Measurements from ENCODE around the gene TRAF3IP1.

TRAF3IP1 gene

DNA sequence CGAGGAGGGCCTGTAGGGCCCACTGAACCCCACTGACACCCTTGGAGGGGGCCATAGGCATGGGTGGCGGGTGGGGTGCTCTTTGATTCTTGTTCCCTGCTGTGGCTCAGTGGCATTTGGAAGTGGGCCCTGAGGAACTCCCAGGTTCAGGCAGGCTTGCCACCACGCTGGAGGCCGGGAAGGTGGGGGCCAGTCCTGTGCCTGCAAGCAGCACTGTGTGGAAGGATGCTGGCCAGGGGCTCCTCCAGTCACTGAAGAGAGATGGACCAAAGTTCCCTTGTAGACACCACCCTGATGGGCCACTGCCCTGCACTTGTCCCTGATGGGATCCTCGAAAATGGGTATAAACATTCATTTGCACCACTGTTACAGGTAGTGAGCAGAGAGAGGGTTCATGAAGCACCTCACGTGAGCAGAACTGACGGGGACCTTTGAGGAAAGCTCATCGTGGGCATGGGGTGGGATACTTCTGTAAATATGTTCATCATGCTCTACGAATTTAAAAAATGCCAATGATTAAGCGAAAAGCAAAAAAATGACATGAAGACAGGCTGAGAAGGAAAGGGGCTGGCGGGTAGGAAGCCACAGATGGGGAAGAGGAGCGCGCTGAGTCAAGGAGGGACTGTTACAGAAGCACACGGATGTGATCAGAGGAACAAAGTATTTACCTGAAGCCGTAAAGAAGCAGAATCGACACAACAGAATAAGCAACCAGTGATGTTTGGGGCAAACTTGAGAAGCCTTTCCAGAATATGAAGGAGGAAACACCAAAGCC, 61.2 kb downstream of the TRAF3IP1 start:
- no peak for ATAC-seq
- TF ChIP-seq BACH2 (CRISPR knock-in tag; IDR thresholded peaks at IDR 0.05; ENCODE audit: borderline replicate concordance), result no peak
- no peak for TF ChIP-seq ZFP30 (CRISPR knock-in tag; IDR thresholded peaks at IDR 0.05)
- TF ChIP-seq ARNTL (CRISPR knock-in tag; IDR thresholded peaks at IDR 0.05; ENCODE audit: borderline replicate concordance, low read depth), result no peak
- no peak for TF ChIP-seq ZNF70 (CRISPR knock-in tag; IDR thresholded peaks at IDR 0.05)
- TF ChIP-seq PPARA (CRISPR knock-in tag; IDR thresholded peaks at IDR 0.05; ENCODE audit: borderline replicate concordance), result no peak
- TF ChIP-seq, protein P1, sequence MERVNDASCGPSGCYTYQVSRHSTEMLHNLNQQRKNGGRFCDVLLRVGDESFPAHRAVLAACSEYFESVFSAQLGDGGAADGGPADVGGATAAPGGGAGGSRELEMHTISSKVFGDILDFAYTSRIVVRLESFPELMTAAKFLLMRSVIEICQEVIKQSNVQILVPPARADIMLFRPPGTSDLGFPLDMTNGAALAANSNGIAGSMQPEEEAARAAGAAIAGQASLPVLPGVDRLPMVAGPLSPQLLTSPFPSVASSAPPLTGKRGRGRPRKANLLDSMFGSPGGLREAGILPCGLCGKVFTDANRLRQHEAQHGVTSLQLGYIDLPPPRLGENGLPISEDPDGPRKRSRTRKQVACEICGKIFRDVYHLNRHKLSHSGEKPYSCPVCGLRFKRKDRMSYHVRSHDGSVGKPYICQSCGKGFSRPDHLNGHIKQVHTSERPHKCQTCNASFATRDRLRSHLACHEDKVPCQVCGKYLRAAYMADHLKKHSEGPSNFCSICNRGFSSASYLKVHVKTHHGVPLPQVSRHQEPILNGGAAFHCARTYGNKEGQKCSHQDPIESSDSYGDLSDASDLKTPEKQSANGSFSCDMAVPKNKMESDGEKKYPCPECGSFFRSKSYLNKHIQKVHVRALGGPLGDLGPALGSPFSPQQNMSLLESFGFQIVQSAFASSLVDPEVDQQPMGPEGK (CRISPR knock-in tag; IDR thresholded peaks at IDR 0.05; ENCODE audit: borderline replicate concordance), result no peak
- TF ChIP-seq, protein P2, sequence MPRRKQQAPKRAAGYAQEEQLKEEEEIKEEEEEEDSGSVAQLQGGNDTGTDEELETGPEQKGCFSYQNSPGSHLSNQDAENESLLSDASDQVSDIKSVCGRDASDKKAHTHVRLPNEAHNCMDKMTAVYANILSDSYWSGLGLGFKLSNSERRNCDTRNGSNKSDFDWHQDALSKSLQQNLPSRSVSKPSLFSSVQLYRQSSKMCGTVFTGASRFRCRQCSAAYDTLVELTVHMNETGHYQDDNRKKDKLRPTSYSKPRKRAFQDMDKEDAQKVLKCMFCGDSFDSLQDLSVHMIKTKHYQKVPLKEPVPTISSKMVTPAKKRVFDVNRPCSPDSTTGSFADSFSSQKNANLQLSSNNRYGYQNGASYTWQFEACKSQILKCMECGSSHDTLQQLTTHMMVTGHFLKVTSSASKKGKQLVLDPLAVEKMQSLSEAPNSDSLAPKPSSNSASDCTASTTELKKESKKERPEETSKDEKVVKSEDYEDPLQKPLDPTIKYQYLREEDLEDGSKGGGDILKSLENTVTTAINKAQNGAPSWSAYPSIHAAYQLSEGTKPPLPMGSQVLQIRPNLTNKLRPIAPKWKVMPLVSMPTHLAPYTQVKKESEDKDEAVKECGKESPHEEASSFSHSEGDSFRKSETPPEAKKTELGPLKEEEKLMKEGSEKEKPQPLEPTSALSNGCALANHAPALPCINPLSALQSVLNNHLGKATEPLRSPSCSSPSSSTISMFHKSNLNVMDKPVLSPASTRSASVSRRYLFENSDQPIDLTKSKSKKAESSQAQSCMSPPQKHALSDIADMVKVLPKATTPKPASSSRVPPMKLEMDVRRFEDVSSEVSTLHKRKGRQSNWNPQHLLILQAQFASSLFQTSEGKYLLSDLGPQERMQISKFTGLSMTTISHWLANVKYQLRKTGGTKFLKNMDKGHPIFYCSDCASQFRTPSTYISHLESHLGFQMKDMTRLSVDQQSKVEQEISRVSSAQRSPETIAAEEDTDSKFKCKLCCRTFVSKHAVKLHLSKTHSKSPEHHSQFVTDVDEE (CRISPR knock-in tag; IDR thresholded peaks at IDR 0.05), result no peak
- TF ChIP-seq ESRRG (CRISPR knock-in tag; IDR thresholded peaks at IDR 0.05), result no peak
- TF ChIP-seq, protein P3, sequence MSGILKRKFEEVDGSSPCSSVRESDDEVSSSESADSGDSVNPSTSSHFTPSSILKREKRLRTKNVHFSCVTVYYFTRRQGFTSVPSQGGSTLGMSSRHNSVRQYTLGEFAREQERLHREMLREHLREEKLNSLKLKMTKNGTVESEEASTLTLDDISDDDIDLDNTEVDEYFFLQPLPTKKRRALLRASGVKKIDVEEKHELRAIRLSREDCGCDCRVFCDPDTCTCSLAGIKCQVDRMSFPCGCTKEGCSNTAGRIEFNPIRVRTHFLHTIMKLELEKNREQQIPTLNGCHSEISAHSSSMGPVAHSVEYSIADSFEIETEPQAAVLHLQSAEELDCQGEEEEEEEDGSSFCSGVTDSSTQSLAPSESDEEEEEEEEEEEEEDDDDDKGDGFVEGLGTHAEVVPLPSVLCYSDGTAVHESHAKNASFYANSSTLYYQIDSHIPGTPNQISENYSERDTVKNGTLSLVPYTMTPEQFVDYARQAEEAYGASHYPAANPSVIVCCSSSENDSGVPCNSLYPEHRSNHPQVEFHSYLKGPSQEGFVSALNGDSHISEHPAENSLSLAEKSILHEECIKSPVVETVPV (CRISPR knock-in tag; IDR thresholded peaks at IDR 0.05), result no peak
- no peak for TF ChIP-seq ZC3H10 (CRISPR knock-in tag; IDR thresholded peaks at IDR 0.05)
- TF ChIP-seq RARB (CRISPR knock-in tag; IDR thresholded peaks at IDR 0.05), result no peak

DNA sequence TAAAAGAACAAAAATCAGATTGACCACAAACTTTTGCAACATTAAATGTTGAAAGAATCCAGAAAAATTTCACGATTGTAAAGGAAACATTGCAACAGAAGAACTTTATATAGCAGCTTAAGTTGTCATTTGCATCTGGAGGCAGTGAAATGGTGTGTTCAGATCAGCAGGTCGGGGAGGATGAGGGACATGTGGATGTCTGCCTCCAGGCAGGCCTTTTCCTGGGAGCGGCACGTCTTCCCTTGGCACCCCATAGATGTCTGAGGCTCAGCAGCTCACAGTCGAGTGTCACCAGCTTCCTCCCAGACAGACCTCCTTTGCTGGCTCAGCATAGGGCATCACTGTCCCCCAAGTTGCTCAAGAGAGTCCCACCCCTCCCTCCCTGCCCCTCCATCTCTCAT, 62.1 kb downstream of the TRAF3IP1 start:
- no peak for ATAC-seq
- no peak for TF ChIP-seq ESRRG (CRISPR knock-in tag; IDR thresholded peaks at IDR 0.05)
- TF ChIP-seq ISL1 (CRISPR knock-in tag; IDR thresholded peaks at IDR 0.05), result no peak
- no peak for TF ChIP-seq GLIS3 (CRISPR knock-in tag; IDR thresholded peaks at IDR 0.05)
- TF ChIP-seq PPARA (CRISPR knock-in tag; IDR thresholded peaks at IDR 0.05; ENCODE audit: borderline replicate concordance), result no peak
- no peak for TF ChIP-seq SNAI2 (CRISPR knock-in tag; IDR thresholded peaks at IDR 0.05)
- TF ChIP-seq, protein P1 (CRISPR knock-in tag; IDR thresholded peaks at IDR 0.05; ENCODE audit: borderline replicate concordance), result no peak
- TF ChIP-seq RARB (CRISPR knock-in tag; IDR thresholded peaks at IDR 0.05), result no peak
- TF ChIP-seq ZNF70 (CRISPR knock-in tag; IDR thresholded peaks at IDR 0.05), result no peak
- no peak for TF ChIP-seq TOX (CRISPR knock-in tag; IDR thresholded peaks at IDR 0.05; ENCODE audit: borderline replicate concordance)
- TF ChIP-seq OSR1 (CRISPR knock-in tag; IDR thresholded peaks at IDR 0.05), result no peak
- TF ChIP-seq TCF4 (CRISPR knock-in tag; IDR thresholded peaks at IDR 0.05; ENCODE audit: borderline replicate concordance), result no peak
- TF ChIP-seq ZFP3 (CRISPR knock-in tag; IDR thresholded peaks at IDR 0.05), result no peak
- TF ChIP-seq, protein P2 (CRISPR knock-in tag; IDR thresholded peaks at IDR 0.05), result no peak
- no peak for TF ChIP-seq BACH2 (CRISPR knock-in tag; IDR thresholded peaks at IDR 0.05; ENCODE audit: borderline replicate concordance)
- no peak for TF ChIP-seq ARNTL (CRISPR knock-in tag; IDR thresholded peaks at IDR 0.05; ENCODE audit: borderline replicate concordance, low read depth)
- TF ChIP-seq, protein P4, sequence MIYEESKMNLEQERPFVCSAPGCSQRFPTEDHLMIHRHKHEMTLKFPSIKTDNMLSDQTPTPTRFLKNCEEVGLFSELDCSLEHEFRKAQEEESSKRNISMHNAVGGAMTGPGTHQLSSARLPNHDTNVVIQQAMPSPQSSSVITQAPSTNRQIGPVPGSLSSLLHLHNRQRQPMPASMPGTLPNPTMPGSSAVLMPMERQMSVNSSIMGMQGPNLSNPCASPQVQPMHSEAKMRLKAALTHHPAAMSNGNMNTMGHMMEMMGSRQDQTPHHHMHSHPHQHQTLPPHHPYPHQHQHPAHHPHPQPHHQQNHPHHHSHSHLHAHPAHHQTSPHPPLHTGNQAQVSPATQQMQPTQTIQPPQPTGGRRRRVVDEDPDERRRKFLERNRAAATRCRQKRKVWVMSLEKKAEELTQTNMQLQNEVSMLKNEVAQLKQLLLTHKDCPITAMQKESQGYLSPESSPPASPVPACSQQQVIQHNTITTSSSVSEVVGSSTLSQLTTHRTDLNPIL (CRISPR knock-in tag; IDR thresholded peaks at IDR 0.05; ENCODE audit: low read depth), result no peak
- TF ChIP-seq ZNF565 (CRISPR knock-in tag; conservative IDR thresholded peaks at IDR 0.05; ENCODE audit: low read depth), result no peak
- TF ChIP-seq ZNF8 (CRISPR knock-in tag; IDR thresholded peaks at IDR 0.05), result no peak
